ENCODE results near the gene TMEM236. TPM values are rescaled to one million over a fixed set of nuclear protein-coding genes. Genes with fewer than 3 reads are reported as not detected.

TMEM236 gene
- total and polyA plus RNA-seq, 2 of the 4 experiments (the other 2 are of a cell fraction) = not detected

DNA sequence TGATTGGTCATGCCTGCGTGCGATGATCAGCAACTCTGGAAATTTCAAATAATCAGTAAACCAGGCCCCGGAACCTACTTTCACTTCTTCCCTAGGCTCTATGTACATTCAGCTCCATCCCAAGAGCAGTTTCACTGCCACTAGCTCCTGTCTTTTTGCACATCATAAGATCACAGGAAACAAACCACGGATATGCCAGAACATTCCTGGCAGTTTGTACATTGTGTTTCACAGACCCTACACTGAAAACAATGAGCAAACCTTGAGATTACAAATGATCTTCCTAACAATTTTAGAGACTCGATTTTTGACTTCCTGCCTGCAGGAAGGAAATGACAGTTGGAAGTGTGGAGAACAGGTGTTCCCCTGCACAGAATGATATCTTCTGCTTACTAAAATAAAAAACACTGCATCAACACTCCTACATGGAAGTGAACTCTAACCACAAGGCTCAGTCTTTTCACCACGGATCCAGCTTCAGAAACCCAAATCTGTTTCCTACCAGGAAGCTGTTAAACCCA lies 7.6 kb upstream of the TMEM236 start:
- Histone ChIP-seq H3K9me1 (ENCODE audit: insufficient read depth, low read length) (no peaks in the 10 kb centered on the region), H2BK20ac (ENCODE audit: low read depth, low read length) (no peak overlapping the region), H2AFZ (replicated peaks; ENCODE audit: low read length, poor library complexity) (no peak overlapping the region), H3K14ac (replicated peaks; ENCODE audit: low read depth, low read length) (no peak overlapping the region), H3K56ac (ENCODE audit: extremely low read depth, insufficient read depth, low read length) (no peak overlapping the region), H3K36me3 (ENCODE audit: control insufficient read depth, insufficient read depth, low read length) (no peaks in the 10 kb centered on the region), H2BK5ac (ENCODE audit: low read depth, low read length, poor library complexity, severe bottlenecking) (no peak overlapping the region), H3K18ac (ENCODE audit: low read depth, low read length) (no peak overlapping the region), H4K20me1 (ENCODE audit: insufficient read depth, low read length) (no peaks in the 10 kb centered on the region), H3K27ac (ENCODE audit: insufficient read depth, low read length) (no peak overlapping the region), H3K9me3 (ENCODE audit: control insufficient read depth, insufficient read depth, low read length) (no peaks in the 10 kb centered on the region), H3K9ac (ENCODE audit: low read depth, low read length) (no peak overlapping the region), H3K4me1 (ENCODE audit: control insufficient read depth, insufficient read depth, low read length) (no peaks in the 10 kb centered on the region), H4K8ac (ENCODE audit: low read depth in 2 of 2, low read length in 2 of 2) (no peak overlapping the region), H2BK120ac (ENCODE audit: low read depth, low read length) (no peak overlapping the region), H3K4ac (ENCODE audit: low read depth, low read length) (no peak overlapping the region), H4K91ac (ENCODE audit: insufficient read depth, low read depth, low read length) (no peak overlapping the region), H4K5ac (ENCODE audit: low read depth, low read length) (no peak overlapping the region), H3K27me3 (ENCODE audit: control insufficient read depth, insufficient read depth, low read length) (peaks cover 2% of the 10 kb centered on the region; the same call in 1 of the 2 replicates), H3K4me3 (ENCODE audit: insufficient read depth, low read depth, low read length) (no peak overlapping the region), H3K79me1 (ENCODE audit: low read depth in 1 of 2, low read length in 2 of 2) (no peaks in the 10 kb centered on the region), H2AK9ac (replicated peaks; ENCODE audit: low read depth, low read length, poor library complexity) (no peak overlapping the region), H2BK15ac (ENCODE audit: low read depth, low read length) (no peak overlapping the region), H2AK5ac (ENCODE audit: low read depth, low read length) (no peak overlapping the region), H3K4me2 (ENCODE audit: low read depth, low read length) (no peak overlapping the region), H3K23ac (ENCODE audit: low read depth, low read length) (no peak overlapping the region)
- DNase-seq = no peak
- 80% methylated on average over 1 of the region's 6 CpGs; no CpG with 5 or more reads in 1 of the 2 experiments for WGBS, 2 experiments (ENCODE audit: extremely low coverage in 2 of 2, insufficient read length in 1 of 2)
- intact Hi-C loops (cut with micrococcal nuclease) (no loop called here), dilution Hi-C loops (cut with HindIII; ENCODE audit: low sequenced_read_pairs, unreplicated experiment) (no loop called here), in situ Hi-C loops (cut with MboI; ENCODE audit: low sequenced_read_pairs) (loop anchor here (5.0 kb wide), 1 partner anchor 137 kb away; no protein-coding TSS in a partner anchor)
- ChIA-PET POLR2A (ENCODE audit: unreplicated experiment) (no interaction called here), CTCF (no interaction called here)
- BruUV-seq (replicated peaks) = no TSS peak
- ATAC-seq (ENCODE audit: low read depth) = no peak
- TF ChIP-seq CEBPB (IDR thresholded peaks at IDR 0.05; ENCODE audit: low read depth, low read length) (no peak), NFE2L2 (IDR thresholded peaks at IDR 0.05; ENCODE audit: low read depth, low read length) (no peak), POLR2A (IDR thresholded peaks at IDR 0.05; ENCODE audit: low read depth, low read length) (no peak), CHD1 (IDR thresholded peaks at IDR 0.05; ENCODE audit: low read depth, low read length) (no peak), RAD21 (IDR thresholded peaks at IDR 0.05; ENCODE audit: low read length) (no peak), BHLHE40 (IDR thresholded peaks at IDR 0.05; ENCODE audit: low read depth, low read length) (no peak), RCOR1 (IDR thresholded peaks at IDR 0.05; ENCODE audit: insufficient replicate concordance, low read length) (no peak), RFX5 (IDR thresholded peaks at IDR 0.05; ENCODE audit: low read depth, low read length) (no peak), FOS (IDR thresholded peaks at IDR 0.05; ENCODE audit: low read depth, low read length) (no peak), MXI1 (IDR thresholded peaks at IDR 0.05; ENCODE audit: borderline replicate concordance, low read depth, low read length) (no peak), MAFK (IDR thresholded peaks at IDR 0.05; ENCODE audit: low read depth, low read length) (no peak), SMC3 (IDR thresholded peaks at IDR 0.05; ENCODE audit: low read depth, low read length) (no peak), MAZ (IDR thresholded peaks at IDR 0.05; ENCODE audit: borderline replicate concordance, low read depth, low read length) (no peak)
- TF ChIP-seq, protein P1, sequence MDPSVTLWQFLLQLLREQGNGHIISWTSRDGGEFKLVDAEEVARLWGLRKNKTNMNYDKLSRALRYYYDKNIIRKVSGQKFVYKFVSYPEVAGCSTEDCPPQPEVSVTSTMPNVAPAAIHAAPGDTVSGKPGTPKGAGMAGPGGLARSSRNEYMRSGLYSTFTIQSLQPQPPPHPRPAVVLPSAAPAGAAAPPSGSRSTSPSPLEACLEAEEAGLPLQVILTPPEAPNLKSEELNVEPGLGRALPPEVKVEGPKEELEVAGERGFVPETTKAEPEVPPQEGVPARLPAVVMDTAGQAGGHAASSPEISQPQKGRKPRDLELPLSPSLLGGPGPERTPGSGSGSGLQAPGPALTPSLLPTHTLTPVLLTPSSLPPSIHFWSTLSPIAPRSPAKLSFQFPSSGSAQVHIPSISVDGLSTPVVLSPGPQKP (IDR thresholded peaks at IDR 0.05; ENCODE audit: borderline replicate concordance, low read depth, low read length) = no peak
- TF ChIP-seq, protein P2, sequence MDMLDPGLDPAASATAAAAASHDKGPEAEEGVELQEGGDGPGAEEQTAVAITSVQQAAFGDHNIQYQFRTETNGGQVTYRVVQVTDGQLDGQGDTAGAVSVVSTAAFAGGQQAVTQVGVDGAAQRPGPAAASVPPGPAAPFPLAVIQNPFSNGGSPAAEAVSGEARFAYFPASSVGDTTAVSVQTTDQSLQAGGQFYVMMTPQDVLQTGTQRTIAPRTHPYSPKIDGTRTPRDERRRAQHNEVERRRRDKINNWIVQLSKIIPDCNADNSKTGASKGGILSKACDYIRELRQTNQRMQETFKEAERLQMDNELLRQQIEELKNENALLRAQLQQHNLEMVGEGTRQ (IDR thresholded peaks at IDR 0.05; ENCODE audit: low read depth, low read length) = no peak
- TF ChIP-seq, protein P3, sequence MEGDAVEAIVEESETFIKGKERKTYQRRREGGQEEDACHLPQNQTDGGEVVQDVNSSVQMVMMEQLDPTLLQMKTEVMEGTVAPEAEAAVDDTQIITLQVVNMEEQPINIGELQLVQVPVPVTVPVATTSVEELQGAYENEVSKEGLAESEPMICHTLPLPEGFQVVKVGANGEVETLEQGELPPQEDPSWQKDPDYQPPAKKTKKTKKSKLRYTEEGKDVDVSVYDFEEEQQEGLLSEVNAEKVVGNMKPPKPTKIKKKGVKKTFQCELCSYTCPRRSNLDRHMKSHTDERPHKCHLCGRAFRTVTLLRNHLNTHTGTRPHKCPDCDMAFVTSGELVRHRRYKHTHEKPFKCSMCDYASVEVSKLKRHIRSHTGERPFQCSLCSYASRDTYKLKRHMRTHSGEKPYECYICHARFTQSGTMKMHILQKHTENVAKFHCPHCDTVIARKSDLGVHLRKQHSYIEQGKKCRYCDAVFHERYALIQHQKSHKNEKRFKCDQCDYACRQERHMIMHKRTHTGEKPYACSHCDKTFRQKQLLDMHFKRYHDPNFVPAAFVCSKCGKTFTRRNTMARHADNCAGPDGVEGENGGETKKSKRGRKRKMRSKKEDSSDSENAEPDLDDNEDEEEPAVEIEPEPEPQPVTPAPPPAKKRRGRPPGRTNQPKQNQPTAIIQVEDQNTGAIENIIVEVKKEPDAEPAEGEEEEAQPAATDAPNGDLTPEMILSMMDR (conservative IDR thresholded peaks at IDR 0.05; ENCODE audit: low read depth, low read length) = no peak
